SK-N-SH treated with all-trans-retinoic acid at 6 μM for 48 hours (cell line): Measurements from ENCODE around the gene RHBDF2.

ENCODE experiments used
- ATAC-seq: fragments of 200-7000 bp; cut with Tn5 transposase; 3 replicates; pipeline ENCODE4 v1.9.1; 2020; ENCODE audit warnings: mild to moderate bottlenecking, moderate library complexity
- ARNTL ChIP-seq: fragments of 450-650 bp; formaldehyde crosslinking; IDR thresholded peaks from 2 replicates; pipeline ENCODE4 v1.5.0; 2020; ENCODE audit warnings: low read depth, mild to moderate bottlenecking, moderate library complexity, borderline replicate concordance
- BACH2 ChIP-seq: fragments of 250-450 bp; sonication (Bioruptor Pico); IDR thresholded peaks from 2 replicates; pipeline ENCODE4 v1.9.0; 2021; ENCODE audit warnings: mild to moderate bottlenecking, borderline replicate concordance
- CREB5 ChIP-seq: fragments of 250-450 bp; sonication (Bioruptor Pico); IDR thresholded peaks from 2 replicates; pipeline ENCODE4 v1.5.1; 2020; ENCODE audit warnings: low read depth, mild to moderate bottlenecking, moderate library complexity
- CSDC2 ChIP-seq: fragments of 250-450 bp; sonication (Bioruptor Pico); IDR thresholded peaks from 2 replicates; pipeline ENCODE4 v1.5.0; 2020; ENCODE audit warnings: mild to moderate bottlenecking, moderate library complexity
- ESRRG ChIP-seq: fragments of 250-450 bp; sonication (Bioruptor Pico); IDR thresholded peaks from 2 replicates; pipeline ENCODE4 v1.6.1; 2021; ENCODE audit warnings: mild to moderate bottlenecking
- GLIS3 ChIP-seq: fragments of 250-450 bp; sonication (Bioruptor Pico); IDR thresholded peaks from 2 replicates; pipeline ENCODE4 v1.5.0; 2020; ENCODE audit warnings: mild to moderate bottlenecking, moderate library complexity
- ISL1 ChIP-seq: fragments of 250-450 bp; sonication (Bioruptor Pico); IDR thresholded peaks from 2 replicates; pipeline ENCODE4 v2.1.2; 2022; ENCODE audit warnings: mild to moderate bottlenecking, moderate library complexity
- OSR1 ChIP-seq: fragments of 250-450 bp; sonication (Bioruptor Pico); IDR thresholded peaks from 2 replicates; pipeline ENCODE4 v1.8.0; 2022; ENCODE audit warnings: moderate library complexity, mild to moderate bottlenecking, inconsistent platforms
- POU6F1 ChIP-seq: fragments of 250-450 bp; sonication (Bioruptor Pico); IDR thresholded peaks from 2 replicates; pipeline ENCODE4 v1.8.0; 2021; ENCODE audit warnings: low read depth, mild to moderate bottlenecking, moderate library complexity, borderline replicate concordance
- RARB ChIP-seq: fragments of 250-450 bp; sonication (Bioruptor Pico); IDR thresholded peaks from 2 replicates; pipeline ENCODE4 v1.8.0; 2021; ENCODE audit warnings: mild to moderate bottlenecking, moderate library complexity
- SNAI2 ChIP-seq: fragments of 250-450 bp; sonication (Bioruptor Pico); IDR thresholded peaks from 2 replicates; pipeline ENCODE4 v1.5.0; 2020; ENCODE audit warnings: mild to moderate bottlenecking, moderate library complexity
- TOX ChIP-seq: fragments of 250-450 bp; sonication (Bioruptor Pico); IDR thresholded peaks from 2 replicates; pipeline ENCODE4 v1.8.0; 2021; ENCODE audit warnings: mild to moderate bottlenecking, moderate library complexity, borderline replicate concordance
- ZC3H10 ChIP-seq: fragments of 250-450 bp; sonication (Bioruptor Pico); IDR thresholded peaks from 2 replicates; pipeline ENCODE4 v1.5.1; 2021; ENCODE audit warnings: mild to moderate bottlenecking, moderate library complexity
- ZFP3 ChIP-seq: fragments of 250-450 bp; sonication (Bioruptor Pico); IDR thresholded peaks from 2 replicates; pipeline ENCODE4 v1.5.0; 2020; ENCODE audit warnings: mild to moderate bottlenecking, moderate library complexity
- ZNF70 ChIP-seq: fragments of 450-650 bp; formaldehyde crosslinking; IDR thresholded peaks from 2 replicates; pipeline ENCODE4 v1.5.0; 2020; ENCODE audit warnings: mild to moderate bottlenecking, moderate library complexity
- ZNF8 ChIP-seq: fragments of 450-650 bp; formaldehyde crosslinking; IDR thresholded peaks from 2 replicates; pipeline ENCODE4 v1.5.0; 2020; ENCODE audit warnings: mild to moderate bottlenecking, moderate library complexity
- TF ChIP-seq, protein P1 (sequence below): fragments of 250-450 bp; sonication (Bioruptor Pico); IDR thresholded peaks from 2 replicates; pipeline ENCODE4 v1.5.0; 2020; ENCODE audit warnings: mild to moderate bottlenecking, moderate library complexity
- TF ChIP-seq, protein P2 (sequence below): fragments of 250-450 bp; sonication (Bioruptor Pico); IDR thresholded peaks from 2 replicates; pipeline ENCODE4 v1.8.0; 2020; ENCODE audit warnings: mild to moderate bottlenecking, moderate library complexity, borderline replicate concordance
- TF ChIP-seq, protein P3 (sequence below): fragments of 250-450 bp; sonication (Bioruptor Pico); IDR thresholded peaks from 2 replicates; pipeline ENCODE4 v1.5.1; 2021; ENCODE audit warnings: mild to moderate bottlenecking, moderate library complexity

The RHBDF2 gene

GRCh38 chr17:76441686-76442340 lies 59.4 kb downstream of the RHBDF2 start:
- no peak for ATAC-seq
- TF ChIP-seq TOX (no peak), ZC3H10 (CRISPR knock-in tag) (no peak), CSDC2 (CRISPR knock-in tag) (no peak), OSR1 (CRISPR knock-in tag) (no peak), ZNF70 (CRISPR knock-in tag) (no peak), ESRRG (CRISPR knock-in tag) (no peak), ARNTL (no peak), SNAI2 (CRISPR knock-in tag) (no peak), POU6F1 (no peak), ZNF8 (CRISPR knock-in tag) (no peak), ISL1 (CRISPR knock-in tag) (no peak), ZFP3 (no peak), RARB (CRISPR knock-in tag) (no peak), GLIS3 (CRISPR knock-in tag) (no peak), CREB5 (CRISPR knock-in tag) (no peak)
- TF ChIP-seq, protein P1, sequence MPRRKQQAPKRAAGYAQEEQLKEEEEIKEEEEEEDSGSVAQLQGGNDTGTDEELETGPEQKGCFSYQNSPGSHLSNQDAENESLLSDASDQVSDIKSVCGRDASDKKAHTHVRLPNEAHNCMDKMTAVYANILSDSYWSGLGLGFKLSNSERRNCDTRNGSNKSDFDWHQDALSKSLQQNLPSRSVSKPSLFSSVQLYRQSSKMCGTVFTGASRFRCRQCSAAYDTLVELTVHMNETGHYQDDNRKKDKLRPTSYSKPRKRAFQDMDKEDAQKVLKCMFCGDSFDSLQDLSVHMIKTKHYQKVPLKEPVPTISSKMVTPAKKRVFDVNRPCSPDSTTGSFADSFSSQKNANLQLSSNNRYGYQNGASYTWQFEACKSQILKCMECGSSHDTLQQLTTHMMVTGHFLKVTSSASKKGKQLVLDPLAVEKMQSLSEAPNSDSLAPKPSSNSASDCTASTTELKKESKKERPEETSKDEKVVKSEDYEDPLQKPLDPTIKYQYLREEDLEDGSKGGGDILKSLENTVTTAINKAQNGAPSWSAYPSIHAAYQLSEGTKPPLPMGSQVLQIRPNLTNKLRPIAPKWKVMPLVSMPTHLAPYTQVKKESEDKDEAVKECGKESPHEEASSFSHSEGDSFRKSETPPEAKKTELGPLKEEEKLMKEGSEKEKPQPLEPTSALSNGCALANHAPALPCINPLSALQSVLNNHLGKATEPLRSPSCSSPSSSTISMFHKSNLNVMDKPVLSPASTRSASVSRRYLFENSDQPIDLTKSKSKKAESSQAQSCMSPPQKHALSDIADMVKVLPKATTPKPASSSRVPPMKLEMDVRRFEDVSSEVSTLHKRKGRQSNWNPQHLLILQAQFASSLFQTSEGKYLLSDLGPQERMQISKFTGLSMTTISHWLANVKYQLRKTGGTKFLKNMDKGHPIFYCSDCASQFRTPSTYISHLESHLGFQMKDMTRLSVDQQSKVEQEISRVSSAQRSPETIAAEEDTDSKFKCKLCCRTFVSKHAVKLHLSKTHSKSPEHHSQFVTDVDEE: no peak
- TF ChIP-seq, protein P2, sequence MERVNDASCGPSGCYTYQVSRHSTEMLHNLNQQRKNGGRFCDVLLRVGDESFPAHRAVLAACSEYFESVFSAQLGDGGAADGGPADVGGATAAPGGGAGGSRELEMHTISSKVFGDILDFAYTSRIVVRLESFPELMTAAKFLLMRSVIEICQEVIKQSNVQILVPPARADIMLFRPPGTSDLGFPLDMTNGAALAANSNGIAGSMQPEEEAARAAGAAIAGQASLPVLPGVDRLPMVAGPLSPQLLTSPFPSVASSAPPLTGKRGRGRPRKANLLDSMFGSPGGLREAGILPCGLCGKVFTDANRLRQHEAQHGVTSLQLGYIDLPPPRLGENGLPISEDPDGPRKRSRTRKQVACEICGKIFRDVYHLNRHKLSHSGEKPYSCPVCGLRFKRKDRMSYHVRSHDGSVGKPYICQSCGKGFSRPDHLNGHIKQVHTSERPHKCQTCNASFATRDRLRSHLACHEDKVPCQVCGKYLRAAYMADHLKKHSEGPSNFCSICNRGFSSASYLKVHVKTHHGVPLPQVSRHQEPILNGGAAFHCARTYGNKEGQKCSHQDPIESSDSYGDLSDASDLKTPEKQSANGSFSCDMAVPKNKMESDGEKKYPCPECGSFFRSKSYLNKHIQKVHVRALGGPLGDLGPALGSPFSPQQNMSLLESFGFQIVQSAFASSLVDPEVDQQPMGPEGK: no peak

GRCh38 chr17:76440751-76441362 lies 60.4 kb downstream of the RHBDF2 start:
- TF ChIP-seq POU6F1: no peak
- TF ChIP-seq, protein P3, sequence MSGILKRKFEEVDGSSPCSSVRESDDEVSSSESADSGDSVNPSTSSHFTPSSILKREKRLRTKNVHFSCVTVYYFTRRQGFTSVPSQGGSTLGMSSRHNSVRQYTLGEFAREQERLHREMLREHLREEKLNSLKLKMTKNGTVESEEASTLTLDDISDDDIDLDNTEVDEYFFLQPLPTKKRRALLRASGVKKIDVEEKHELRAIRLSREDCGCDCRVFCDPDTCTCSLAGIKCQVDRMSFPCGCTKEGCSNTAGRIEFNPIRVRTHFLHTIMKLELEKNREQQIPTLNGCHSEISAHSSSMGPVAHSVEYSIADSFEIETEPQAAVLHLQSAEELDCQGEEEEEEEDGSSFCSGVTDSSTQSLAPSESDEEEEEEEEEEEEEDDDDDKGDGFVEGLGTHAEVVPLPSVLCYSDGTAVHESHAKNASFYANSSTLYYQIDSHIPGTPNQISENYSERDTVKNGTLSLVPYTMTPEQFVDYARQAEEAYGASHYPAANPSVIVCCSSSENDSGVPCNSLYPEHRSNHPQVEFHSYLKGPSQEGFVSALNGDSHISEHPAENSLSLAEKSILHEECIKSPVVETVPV: no peak
- TF ChIP-seq CREB5 (CRISPR knock-in tag): no peak
- no peak for TF ChIP-seq CSDC2 (CRISPR knock-in tag)
- TF ChIP-seq ZNF8 (CRISPR knock-in tag): no peak
- no peak for TF ChIP-seq OSR1 (CRISPR knock-in tag)
- TF ChIP-seq BACH2 (CRISPR knock-in tag): no peak
- TF ChIP-seq, all 23 proteins: peak for 0
- no peak for ATAC-seq
